ENCODE results near the gene FAM98C.
"Not testable (repeated sequence)": the region's sequence is repeated elsewhere in the genome, so short reads cannot be mapped to it uniquely, and the experiment has no call there.

The FAM98C gene

DNA sequence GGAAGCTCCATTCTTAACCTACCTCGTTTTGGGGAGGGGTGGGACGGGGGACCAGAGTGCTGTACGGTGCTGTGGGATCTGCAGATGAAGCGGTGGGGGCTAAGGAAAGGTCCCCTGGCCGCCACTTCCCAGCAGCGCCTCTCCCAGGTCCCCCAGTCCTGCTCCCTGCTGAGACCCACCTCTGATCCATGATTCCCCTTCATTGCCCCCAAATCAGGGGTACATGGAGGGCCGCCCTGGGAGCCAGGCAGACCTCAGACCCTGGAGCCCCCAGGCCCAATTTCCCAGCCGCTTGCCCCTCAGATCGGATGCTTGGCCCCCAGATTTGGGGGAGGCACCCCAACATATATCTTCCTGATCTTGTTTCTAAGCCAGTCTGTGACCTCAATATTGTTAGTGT, 3.8 kb upstream of the FAM98C start:
- no peak for DNase-seq

DNA sequence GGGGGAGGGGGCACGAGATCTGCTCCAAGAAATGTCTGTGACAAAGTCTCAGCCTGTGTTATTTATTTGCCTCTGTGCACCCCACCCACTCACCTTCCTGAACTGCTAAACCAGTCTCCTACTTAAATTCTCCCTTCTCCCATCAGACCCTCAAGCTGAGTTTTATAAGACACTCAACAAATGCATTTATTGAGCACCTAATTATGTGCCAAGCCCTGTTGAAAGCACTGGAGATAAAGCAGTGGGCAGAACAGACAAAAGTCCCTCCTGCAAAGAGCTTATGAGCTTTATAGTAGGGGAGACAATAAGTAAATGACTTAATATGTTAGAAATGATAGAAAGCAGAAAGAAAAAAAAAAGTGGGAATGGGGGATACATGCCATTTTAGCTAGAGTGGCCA, 3.4 kb upstream of the FAM98C start:
- no peak for DNase-seq

DNA sequence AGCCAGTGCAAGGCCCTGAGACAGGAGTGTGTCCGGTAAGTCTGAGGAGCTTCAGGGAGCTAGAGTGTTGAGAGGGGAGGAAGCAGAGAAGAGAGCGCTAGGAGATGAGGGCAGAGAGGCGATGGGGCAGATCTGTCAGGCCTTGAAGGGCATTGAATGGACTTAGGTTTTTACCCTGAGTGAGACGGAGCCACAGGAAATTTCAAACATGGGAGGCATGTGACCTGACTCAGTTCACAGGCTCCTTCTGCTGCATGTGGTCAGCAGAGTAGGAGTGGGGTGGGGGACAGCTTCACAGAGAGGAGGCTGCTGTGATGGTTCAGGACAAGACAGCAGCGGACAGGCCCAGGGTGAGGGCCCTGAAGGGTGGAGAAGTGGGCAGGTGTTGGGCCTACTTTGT, 2.5 kb upstream of the FAM98C start:
- no peak for DNase-seq

DNA sequence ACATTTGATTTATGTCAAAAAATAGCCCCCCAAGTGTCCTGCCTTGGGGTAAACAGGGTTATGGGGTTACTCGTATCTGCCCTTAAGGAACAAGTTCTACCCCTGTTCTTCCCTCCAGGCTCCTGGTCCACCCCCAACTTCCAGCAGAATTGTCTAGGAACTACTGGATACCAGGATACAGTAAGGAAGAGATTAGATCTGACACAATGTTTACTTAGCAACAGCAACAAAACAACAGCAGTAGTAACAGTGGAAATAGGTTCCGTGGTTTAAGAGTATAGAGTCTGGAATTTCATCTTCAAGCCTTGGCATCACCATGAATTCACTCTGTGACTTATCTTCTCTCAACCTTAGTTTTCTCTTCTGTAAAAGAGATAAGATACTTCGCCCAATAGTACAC, 1.7 kb upstream of the FAM98C start:
- DNase-seq = no peak

DNA sequence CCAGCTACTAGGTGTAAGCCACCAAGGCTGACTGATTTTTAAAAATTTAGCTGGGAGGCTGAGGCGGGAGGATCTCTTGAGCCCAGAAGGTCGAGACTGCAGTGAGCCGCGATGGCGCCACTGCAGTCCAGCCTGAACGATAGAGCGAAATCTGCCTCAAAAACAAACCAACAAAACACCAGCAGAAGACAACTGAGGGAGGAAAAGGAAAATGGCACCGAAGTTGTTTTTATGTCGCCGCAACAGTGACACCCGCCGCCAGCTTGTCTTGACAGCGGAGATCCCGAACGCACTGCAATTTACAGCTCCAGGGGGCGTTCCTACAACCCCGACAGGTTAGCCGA, 298 bp upstream of the FAM98C start:
- DNase-seq = no peak

DNA sequence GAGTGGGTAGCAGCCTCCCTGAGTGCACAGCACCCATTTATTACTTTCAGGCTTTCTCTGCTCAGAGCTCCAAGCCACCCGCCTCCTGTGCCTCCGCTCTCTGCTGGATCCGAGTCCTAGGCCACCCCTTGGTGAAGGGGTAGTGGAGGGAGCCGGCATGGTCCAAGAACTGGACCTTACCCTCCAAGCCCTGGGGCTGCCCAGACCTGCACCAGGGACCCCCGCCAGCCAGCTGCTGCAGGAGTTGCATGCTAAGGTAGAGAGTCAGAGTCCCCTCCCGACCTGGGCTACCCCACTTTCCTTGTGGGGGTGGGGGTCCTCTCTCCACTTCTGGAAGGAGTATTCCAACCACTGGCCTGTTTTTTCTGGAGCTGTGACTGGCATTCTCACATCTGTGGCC, 2.0 kb downstream of the FAM98C start:
- no peak for DNase-seq

DNA sequence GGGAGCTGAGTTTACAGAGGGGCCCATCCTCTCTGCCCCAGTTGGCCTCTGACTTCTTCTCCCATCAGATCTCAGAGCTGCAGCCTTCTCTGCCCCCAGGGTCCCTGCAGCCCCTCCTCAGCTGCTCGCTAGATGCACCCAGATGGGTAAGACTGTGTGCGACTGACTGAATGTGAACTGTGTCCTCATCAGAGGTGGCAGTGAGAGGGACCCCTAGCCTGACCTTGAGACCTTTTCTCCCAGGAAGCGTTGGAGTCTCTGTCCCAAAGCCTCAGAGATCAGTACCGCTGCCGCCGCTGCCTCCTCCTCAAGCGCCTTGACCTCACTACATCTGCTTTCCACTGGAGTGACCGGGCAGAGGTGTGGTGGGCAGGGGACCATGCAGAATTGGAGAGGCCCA, 2.4 kb downstream of the FAM98C start:
- no peak for DNase-seq

DNA sequence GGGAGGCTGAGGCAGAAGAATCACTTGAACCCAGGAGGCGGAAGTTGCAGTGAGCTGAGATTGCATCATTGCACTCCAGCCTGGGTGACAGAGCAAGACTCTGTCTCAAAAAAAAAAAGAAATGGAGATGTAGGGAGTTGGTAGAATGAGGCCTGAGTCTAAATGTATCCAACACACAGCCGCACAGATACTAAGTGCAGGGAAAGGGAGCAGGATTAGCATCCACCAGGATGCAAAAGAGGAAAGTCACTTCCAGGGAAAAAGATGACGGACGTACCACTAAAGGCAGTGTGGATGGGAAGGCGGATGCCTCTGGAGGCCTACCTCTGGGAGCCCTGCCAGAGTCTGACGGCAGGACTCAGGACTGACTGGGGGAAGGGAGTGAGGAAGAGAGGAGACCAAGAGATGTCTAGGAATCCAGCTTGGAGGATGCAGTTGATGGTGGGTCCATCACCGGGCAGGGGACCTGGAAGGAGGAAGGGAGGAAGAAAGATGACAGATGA, 6.8 kb downstream of the FAM98C start:
- no peak for DNase-seq

DNA sequence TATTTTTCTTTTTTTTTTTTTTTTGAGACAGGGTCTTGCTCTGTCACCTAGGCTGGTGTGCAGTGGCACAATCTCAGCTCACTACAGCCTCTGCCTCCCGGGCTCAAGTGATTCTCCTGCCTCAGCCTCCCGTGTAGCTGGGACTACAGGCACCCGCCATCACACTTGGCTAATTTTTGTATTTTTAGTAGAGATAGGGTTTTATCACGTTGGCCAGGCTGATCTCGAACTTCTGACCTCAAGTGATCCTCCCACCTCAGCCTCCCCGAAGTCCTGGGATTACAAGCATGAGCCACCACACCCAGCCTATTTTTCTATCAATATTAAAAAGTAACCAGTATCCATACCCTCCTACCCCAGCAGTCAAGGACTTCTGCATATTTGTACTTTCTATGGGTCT, 7.5 kb downstream of the FAM98C start:
- DNase-seq = not testable (repeated sequence)

DNA sequence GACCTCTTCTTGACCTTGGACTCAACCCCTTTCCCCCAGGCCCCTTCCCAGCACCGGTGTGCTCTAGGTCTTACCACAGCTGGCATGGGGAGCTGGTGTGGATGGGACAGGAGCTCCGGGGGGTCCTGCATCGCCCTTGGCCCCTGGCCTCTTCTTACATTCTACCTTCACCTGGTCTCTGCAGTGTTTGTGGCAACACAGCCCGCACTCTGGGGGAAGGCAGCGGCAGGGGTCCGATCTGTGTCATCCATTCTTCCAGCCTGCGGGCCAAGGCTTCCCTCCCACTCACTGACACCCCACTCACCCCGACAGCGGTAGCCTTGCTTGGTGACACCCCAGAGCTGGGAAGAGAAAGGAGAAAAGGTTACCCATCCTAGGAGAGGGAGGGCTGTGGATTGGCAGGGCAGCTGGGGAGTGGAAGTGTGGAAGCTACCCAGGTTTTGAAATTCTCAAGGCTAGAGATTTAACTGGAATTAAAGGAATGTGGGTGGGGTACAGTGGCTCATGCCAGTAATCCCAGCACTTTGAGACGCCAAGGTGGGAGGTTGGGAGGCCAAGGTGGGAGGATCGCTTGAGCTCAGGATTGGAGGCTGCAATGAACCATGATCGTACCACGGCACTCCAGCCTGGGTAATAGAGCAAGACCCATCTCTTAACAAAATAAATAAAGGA, 8.3 kb downstream of the FAM98C start:
- DNase-seq = no peak

DNA sequence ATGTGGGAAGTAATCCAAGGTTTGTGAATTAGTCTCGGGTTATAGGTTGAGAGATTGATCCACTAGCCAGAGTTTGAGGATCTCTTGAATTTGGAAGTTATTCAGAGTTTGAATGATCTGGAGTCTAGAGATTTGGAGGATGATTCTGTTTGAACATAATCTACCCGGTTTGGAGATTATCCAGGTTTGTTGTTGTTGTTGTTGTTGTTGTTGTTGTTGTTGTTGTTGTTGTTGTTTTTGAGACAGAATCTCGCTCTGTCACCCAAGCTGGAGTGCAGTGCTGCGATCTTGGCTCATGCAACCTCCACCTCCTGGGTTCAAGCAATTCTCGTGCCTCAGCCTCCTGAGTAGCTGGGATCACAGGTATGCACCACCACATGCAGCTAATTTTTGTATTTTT, 9.0 kb downstream of the FAM98C start:
- not testable (repeated sequence) for DNase-seq

DNA sequence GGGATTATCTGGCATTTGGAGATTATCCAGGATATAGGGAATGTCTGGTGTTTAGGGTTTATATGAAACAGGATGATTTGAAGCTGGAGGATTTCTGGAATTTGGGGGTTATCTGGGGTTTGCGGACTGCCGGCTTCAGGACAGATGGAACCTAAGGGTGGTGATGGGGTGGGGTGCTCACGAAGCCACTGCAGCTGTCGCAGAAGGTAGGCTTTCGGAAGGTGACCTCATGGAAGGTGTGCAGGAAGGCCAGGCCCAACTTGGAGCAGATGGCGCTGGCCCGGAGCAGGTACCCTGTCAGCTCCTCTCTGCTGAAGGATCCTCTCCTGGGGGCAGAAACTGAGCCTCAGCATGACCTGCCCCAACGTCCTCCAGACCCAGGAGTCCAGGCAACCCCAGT, 9.6 kb downstream of the FAM98C start:
- no peak for DNase-seq

DNA sequence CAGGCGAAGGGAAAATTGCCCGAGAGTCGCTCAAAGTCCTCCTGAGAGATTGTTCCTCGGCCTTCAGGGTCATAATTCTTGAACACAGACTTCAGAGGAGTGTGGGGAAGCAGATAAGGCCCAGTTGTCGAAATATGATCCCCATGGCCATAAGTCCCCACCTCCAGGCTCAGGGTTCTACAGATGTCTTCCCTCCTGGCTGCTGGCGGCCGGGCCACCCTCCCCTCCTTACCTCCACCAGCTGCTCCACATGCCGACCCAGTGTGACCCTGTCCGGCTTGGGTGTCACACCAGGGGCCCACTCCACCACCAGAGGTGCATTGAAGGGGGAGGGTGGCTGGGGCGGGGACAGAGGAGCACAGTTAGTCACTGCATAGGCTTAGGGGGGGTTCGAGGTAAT, 10.1 kb downstream of the FAM98C start:
- no peak for DNase-seq

DNA sequence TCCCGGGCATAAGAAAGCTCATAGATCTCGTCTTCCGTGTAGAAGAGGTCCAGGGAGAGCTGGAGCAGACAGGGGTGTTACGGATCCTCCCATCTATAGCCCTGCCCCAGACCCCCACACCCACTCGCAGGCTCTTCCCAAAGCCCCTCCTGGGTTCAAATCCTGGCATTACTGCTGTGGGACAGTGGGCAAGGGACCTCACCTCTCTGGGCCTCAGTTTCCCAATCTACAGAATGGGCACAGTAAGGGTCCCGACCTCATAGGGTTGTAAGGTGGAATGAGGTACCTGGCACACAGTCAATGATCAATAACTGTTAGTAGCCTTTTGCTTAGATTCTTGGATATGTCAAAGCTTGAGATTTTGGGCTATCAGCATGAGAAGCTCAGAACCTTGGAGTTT, 10.5 kb downstream of the FAM98C start:
- no peak for DNase-seq

DNA sequence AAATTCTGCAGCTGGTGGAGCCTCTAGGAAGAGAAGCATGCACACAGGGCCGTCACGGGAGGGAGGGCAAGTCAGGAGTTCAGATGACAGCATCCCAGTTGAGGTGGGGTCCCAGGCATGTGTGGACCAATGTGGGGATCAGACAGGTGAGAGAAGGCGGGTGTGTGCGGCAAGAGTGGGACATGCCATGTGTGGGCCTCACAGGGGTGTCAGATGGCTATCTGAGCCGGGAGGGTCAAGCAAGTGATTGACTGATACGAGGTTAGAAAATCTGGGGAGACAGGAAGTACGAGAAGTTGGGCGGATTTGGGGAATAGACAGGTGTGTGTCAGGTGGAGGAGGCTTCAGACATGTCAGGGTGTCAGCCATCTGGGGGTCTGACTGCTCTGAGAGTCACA, 14.3 kb downstream of the FAM98C start:
- no peak for DNase-seq

DNA sequence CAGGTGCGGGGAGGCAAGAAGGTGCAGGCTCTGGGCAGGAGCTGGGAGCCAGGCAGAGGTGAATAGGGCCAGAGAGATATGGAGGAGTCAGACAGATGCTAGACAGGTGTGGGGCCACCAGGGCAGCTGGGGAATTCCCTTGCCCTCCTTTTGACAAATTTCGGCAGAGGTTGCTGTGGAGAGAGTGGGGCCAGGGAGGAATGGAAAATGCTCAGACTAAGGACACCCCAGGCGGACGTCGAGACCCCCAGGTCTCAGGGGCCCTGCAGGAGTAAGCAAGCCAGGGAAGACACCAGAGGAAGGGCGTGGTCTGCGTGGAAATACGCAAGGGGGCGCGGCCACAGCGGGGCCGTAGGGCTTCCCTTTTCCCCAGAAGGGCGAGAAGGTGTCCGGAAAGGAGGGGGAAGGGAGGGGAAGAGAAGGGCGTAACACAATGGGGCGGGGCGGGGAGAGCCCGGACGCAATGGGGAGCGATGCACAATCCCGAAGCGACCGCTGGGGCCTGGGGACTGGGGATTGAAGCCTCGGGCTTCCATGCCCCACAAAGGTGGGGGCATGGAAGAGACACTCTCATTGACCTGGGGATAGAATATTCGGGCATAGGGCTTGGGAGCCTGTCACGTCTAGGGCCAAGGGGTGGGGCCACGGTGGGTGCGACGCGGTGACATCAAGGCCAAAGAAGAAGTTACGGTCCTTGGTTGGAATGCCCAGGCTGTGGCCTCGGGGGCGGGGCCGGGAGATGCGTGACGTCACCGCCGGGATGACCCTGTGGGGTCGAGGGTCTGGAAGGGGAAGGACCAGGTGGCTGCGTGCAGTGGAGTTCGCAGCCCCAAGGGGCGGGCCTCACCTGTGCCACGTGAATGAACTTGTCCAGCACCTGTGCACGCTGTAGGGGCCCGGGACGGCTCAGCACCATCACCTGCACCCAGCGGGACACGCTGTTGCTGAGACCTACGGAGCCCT, 14.9 kb downstream of the FAM98C start:
- peak; percentile 81 to 91 (median 88) for DNase-seq

DNA sequence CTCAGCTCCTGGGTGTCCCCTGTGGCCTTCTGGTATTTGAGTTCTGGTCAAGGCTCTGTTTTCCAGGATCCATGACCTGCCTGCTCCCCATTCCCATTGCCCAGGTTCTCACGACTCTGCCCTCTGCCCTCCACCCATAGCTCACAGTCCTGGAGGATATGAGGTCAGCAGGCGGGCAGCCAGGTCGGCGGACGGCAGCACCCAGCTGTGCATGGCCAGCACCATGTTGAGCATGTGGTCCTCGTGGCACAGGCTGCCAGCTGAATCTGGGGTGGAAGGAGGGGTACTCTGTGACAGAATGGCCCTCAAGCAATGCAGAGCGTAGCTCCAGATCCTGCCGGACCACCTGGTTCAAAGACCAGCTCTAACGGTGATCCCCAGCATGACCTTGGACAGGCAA, 18.0 kb downstream of the FAM98C start:
- DNase-seq = no peak

DNA sequence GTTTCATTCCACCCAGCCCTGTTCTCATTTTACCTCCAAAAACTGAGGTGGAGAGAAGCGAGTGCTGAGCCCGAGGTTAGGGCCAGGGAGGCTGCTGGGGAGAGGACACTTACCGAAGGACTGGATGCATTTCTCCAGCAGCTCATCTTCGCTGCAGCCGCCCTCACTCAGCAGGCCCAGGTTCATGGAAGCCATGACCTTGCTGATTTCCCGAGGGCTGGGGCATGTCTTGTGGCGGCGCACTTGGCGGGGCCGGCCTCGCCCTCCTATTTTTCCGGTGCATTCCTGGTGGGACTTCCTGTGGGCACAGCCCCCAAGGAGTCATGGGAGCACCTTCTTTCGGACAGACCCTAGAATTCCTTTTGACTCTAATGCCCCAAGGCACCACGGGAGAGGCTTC, 19.0 kb downstream of the FAM98C start:
- no peak for DNase-seq

DNA sequence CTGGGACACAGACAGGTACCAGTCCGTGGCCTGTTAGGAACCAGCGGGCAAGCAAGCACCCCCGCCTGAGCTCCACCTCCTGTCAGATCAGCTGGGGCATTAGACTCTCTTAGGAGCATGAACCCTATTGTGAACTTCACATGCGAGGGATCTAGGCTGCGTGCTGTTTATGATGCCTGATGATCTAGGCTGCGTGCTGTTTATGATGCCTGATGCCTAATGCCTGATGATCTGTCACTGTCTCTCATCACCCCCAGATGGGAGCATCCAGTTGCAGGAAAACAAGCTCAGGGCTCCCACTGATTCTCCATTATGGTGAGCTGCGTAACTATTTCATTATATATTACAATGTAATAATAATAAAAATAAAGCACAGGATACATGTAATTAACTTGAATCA, 19.5 kb downstream of the FAM98C start:
- no peak for DNase-seq

DNA sequence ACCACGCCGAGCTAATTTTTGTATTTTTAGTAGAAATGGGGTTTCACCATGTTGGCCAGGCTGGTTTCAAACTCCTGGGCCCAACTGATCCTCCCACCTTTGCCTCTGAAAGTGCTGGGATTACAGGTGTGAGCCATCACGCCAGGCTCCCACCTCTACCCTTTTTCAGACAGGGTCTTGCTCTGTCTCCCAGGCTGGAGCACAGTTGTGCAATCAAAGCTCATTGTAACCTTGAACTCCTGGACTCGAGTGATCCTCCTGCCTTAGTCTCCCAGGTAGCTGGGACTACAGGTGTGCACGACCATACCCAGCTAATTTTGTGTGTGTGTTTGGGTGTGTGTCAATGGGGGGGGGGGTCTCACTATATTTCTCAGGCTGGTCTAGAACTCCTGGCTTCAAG, 21.4 kb downstream of the FAM98C start:
- DNase-seq = no peak

DNA sequence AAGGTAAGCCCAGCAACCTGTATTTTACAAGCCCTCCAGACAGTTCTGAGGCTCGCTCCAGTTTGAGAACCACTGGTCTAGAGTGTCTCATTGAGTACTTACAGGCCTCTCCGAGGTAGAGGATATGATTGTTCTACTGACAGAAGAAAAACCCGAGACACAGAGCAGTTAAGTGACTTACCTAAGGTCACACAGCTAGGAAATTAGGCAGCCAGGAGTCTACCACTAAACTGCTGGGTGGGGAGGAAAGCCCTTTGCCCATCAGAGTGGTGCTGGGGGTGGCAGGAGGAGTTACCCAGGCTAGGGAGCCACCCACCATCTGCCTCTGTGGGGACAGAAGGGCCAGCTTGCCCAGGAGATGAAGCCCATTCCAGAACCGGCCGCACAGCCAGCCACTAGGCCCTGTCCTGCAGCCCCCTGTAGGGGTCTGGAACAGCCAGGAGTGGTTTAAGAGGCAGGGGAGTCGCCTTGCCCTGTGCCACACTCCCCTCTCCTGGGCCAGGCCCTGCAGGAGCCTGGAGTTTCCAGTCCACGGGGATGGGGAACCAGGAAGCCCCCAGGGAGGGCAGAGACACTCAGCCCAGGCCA, 22.4 kb downstream of the FAM98C start:
- DNase-seq = peak in 2 of 4 experiments; percentile 6 to 9

DNA sequence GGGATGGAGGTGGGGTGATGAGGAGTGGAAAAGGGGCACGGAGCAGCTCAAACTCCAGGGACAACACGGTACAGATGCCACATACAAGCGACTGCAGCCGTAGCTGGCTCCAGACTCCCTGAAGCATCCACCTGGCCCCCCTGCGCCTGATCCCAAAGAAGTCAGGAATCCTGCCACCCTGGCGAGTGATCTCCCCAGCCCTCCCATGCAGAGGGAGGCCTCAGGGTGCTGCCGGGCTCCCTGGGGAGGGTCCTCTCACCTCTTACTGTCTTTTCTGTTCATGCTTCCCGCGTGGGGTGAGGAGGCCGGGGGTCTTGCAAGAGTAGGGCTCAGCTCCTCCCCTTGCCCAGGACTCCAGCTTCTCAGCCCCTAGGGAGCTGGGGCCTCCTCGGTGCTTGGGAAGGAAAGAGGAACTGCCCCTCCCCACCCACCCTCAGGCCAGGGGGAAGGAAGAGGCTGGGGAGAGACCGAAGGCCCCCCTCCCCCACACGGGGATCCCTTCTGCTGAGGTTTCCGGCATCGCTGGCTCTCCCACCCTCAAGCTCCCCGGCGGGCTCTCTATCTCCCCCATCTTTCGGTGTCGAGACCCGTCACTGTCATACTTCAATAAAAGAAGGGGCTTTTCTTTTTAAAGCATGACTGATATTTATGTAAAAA, 23.0 kb downstream of the FAM98C start, which contains the start of gene RASGRP4:
Gene RASGRP4, minus strand, starts transcription at position 410 of the 657 bp plus-strand sequence. Its CDS starts 128 bp downstream, at position 282.
- peak; percentile 61 to 84 (median 77) for DNase-seq

Data from suppressor macrophage (primary cell).